ENCODE data around the gene ACAD10.
"Not testable (repeated sequence)": the region's sequence is repeated elsewhere in the genome, so short reads cannot be mapped to it uniquely, and the experiment has no call there.

Gene ACAD10

DNA sequence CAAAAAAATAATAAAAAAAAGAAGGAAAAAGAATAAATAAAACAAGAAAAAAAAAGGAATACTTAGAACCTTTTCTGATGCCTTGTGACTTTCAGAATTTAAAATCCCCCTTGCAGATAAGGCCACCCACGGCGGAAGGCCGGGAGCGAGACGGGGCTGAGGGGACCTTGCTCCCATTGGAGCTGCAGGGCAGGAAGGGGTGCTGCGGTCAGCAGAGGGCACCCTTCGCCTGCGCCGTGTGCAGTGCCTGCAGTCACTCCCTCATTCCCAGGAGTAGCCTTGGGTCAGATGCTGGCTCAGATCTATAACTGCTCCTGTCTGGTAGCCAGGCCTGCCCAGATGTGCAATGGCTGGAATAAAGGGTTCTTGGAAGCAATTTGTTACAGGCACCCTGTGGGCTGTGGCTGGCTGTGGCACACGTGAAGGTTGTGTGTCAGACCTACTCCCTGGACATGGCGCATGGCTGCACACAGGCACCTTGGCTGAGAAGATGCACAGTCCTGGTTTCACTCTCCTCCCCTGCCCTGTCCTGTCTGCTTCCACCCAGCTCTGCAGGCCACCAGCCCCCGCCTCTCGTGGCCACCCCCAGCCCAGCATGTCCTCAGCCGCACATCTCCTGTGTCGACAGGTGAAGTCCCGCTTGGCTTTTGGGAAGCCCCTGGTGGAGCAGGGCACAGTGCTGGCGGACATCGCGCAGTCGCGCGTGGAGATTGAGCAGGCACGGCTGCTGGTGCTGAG is 67.5 kb downstream of the ACAD10 start:
- DNase-seq (ENCODE audit: low read depth) = no peak

- DNase-seq (ENCODE audit: low read depth) = no peak
Measured at GRCh38 chr12:111754671-111755070, 68.8 kb downstream of the ACAD10 start.

- DNase-seq (ENCODE audit: low read depth) = no peak
Measured at GRCh38 chr12:111756196-111756595, 70.3 kb downstream of the ACAD10 start.

- no peak for DNase-seq (ENCODE audit: low read depth)
Measured at GRCh38 chr12:111756681-111757080, 70.8 kb downstream of the ACAD10 start.

GRCh38 chr12:111757361-111758119 is 71.7 kb downstream of the ACAD10 start:
- no peak for DNase-seq (ENCODE audit: low read depth)

DNA sequence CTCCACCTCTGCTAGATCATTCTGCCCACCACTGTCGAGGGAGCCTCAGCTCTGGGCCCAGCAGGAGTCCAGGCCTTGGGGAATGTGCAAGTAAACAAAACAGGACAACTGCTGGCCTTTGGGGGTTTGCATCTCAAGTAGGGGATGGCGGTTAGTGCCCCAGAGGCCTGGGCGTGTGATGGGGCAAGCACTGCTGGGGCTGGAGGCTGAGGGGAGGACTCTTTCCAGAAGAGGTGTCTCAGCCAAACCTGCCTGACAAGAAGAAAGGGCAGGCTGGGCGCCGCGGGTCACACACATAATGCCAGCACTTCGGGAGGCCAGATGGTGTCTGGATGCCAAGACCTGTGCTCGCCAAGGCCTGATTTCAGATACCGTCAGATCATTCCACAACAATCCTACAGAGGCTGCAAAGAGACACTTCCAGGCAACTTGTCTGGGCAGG is 72.3 kb downstream of the ACAD10 start:
- DNase-seq (ENCODE audit: low read depth) = no peak

DNA sequence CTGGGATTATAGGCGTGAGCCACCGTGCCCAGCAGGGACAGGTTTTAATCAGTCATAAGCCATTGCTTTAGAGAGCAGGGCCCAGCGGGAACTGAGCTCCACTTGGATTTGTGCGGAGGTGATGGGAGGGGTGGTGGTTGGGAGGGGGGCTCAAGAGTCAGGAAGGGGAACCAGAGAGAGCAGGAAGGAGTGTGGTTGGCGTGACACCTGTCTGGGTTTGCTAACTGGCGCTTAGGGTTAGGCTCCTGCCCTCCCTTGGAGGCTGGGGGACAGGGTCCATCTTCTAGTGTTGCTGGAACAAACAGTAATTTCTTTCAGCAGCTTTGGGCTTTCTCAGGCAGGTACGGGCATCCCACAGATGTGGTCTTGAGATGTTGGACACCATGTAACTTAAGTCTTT is 73.4 kb downstream of the ACAD10 start:
- no peak for DNase-seq (ENCODE audit: low read depth)

DNA sequence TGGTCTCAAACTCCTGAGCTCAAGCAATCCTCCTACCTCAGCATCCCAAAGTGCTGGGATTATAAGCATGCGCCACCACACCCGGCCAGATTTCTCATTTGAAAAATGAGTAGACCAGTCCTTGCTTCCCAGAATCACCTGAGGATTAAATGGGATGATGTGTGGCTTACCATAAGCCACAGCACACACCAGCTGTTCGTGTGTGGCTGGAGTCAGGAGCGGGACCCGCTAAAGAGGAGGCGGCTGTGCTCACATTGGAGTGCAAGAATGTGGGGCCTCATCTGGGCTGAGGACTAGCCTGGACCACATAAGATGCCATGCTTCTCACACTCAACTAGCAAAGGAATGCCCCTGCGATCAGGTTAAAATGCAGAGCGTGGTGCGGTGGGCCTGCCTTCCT is 74.1 kb downstream of the ACAD10 start:
- no peak for DNase-seq (ENCODE audit: low read depth)

- no peak for DNase-seq (ENCODE audit: low read depth)
Measured at GRCh38 chr12:111761099-111761498, 75.2 kb downstream of the ACAD10 start.

GRCh38 chr12:111761706-111762105 is 75.9 kb downstream of the ACAD10 start:
- no peak for DNase-seq (ENCODE audit: low read depth)

GRCh38 chr12:111763552-111763951 is 77.7 kb downstream of the ACAD10 start:
- not testable (repeated sequence) for DNase-seq (ENCODE audit: low read depth)

DNA sequence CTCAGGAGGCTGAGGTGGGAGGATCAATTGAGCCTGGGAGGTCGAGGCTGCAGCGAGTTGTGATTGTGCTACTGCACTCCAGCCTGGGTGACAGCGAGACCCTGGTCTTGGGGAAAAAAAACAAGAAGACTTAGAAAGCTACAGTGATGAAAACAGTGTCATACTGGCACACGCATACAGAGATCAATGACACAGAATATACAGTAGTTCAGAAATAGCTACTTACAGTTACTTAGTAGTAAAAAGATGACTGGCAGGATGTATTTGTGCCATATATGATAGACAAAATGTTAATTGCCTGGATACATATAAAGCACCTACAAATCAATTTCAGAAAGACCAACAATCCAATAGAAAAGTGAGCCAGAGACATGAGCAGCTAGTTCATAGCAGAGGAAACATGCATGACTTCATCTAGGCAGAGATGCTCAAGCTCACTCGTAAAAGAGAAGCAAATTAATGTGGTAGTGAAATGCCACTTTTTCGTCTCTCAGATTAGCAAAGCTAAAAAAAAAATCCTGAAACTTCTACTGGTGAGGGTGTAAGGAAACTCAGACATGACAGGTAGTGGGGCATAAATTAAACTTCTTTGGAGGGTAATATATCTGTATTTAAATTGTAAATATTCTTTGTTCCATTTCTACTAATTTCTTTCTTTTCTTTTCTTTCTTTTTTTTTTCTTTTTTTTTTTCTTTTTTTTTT is 78.4 kb downstream of the ACAD10 start:
- DNase-seq (ENCODE audit: low read depth) = no peak

DNA sequence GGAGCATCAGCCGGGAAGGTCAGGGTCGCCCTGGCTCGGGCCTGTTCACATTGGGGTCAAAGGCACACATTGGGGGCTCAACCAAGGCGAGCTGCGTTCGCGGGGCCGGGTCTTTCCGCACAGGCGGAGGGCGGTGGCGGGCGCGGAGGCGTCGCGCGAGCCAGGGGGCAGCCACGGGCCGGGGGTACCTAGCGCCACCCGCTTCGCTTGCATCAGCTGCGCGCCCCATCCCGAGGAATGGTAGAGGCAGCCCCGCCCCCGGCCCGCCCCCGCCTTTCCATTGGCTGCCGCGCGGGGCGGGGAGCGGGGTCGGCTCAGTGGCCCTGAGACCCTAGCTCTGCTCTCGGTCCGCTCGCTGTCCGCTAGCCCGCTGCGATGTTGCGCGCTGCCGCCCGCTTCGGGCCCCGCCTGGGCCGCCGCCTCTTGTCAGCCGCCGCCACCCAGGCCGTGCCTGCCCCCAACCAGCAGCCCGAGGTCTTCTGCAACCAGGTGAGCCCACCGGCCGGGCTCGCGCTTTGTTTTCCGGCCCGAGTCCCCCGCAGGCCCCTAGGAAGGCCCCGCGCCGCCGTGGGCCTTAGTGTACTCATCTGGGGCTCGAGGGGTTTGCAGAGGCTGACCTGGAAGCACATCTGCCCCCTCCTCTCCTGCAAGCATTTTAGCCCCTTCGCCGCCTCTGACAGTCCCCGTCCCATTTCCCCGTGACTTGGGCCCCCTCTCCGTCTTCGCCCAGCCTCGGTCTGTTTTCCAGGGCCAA is 80.9 kb downstream of the ACAD10 start, which contains the start of gene ALDH2:
Gene ALDH2 (plus strand): TSS at position 326 of the 754 bp plus-strand sequence. CDS start 50 bp downstream, at position 376.
- DNase-seq (ENCODE audit: low read depth) = no peak

DNA sequence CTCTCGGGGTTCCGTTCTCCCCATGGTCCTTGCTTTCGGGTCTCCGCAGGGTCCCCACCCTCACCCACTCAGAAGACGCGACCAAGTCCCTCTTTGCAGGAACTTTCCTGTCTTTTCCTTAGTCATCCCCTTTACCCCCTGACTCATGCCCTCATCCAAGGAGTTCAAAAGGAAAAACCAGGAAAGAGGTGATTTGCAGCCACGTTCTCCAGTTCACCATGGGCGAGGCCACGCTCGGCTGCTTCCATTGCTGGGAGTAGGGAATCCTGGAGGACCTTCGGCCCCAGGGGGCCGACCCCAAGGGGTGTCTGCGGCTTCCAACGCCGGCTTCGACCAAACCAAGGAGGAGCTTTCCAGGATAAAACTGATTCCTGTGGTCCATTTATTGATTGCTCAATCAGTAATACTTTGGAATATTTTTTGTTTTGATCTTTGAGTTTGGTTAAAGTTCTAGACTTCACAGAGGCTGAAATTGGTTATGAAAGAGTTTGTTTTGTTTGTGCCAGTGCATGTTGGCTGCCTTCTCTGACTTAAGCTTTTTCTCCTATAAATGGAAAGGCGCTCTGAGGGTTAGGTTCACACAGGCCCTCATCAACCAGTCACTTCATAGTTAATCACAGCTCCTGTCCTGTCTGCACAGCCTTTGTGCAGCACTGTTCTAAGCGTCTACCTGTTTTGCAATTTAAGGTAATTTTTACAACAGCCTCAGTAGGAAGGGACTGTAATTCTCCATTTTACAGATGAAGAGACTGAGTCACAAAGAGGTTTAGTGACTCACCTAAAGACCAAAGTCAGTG is 81.7 kb downstream of the ACAD10 start:
- no peak for DNase-seq (ENCODE audit: low read depth)

GRCh38 chr12:111768159-111768895 is 82.5 kb downstream of the ACAD10 start:
- no peak for DNase-seq (ENCODE audit: low read depth)

DNA sequence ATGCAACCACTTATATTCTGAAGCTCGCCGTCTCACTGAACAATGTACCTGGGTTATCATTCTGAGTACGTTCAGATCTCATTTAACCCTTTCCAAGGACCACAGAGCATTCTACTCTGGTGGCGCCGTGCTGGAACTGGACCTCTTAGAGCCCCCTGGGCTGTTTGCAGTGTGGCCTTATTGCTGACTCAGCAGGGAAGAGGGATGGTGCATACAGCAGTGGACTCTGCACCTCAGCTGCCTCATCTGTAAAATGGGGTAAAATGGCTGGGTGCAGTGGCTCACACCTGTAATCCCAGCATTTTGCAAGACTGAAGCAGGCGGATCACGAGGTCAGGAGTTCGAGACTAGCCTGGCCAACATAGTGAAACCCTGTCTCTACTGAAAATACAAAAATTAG is 83.7 kb downstream of the ACAD10 start:
- no peak for DNase-seq (ENCODE audit: low read depth)

GRCh38 chr12:111773801-111774551 is 88.1 kb downstream of the ACAD10 start:
- DNase-seq (ENCODE audit: low read depth) = no peak

- DNase-seq (ENCODE audit: low read depth) = no peak
Measured at GRCh38 chr12:111775205-111776193, 89.6 kb downstream of the ACAD10 start.

Measured in T-helper 22 cell (primary cell).